GM12878 (cell line): Measurements from ENCODE around the gene IL23R. TPM values are rescaled to one million over a fixed set of nuclear protein-coding genes. Genes with fewer than 3 reads are reported as not detected.

Experiments
- BCLAF1 ChIP-seq: fragments of 450-650 bp; IDR thresholded peaks from 2 replicates; pipeline ENCODE4 v1.6.1; 2017; ENCODE audit warnings: antibody characterized with exemption, mild to moderate bottlenecking, moderate library complexity
- BMI1 ChIP-seq: fragments of 450-650 bp; IDR thresholded peaks from 2 replicates; pipeline ENCODE4 v1.6.1; 2016; ENCODE audit warnings: mild to moderate bottlenecking, moderate library complexity, borderline replicate concordance
- CBFB ChIP-seq: IDR thresholded peaks from 2 replicates; pipeline ENCODE4 v1.6.1; 2016; ENCODE audit warnings: antibody characterized with exemption, low read depth
- CHD4 ChIP-seq: fragments of 200-600 bp; sonication (generic); IDR thresholded peaks from 2 replicates; pipeline ENCODE4 v1.6.1; 2016; ENCODE audit warnings: mild to moderate bottlenecking
- CREB1 ChIP-seq: IDR thresholded peaks from 2 replicates; pipeline ENCODE4 v1.6.1; 2012; ENCODE audit warnings: low read depth, mild to moderate bottlenecking, inconsistent platforms
- DPF2 ChIP-seq: fragments of 450-650 bp; IDR thresholded peaks from 2 replicates; pipeline ENCODE4 v1.6.1; 2017; ENCODE audit warnings: mild to moderate bottlenecking
- E2F4 ChIP-seq: IDR thresholded peaks from 2 replicates; pipeline ENCODE4 v1.6.1; 2012; ENCODE audit warnings: low read depth, low read length, improper control_type of control experiment
- EP300 ChIP-seq, 2 experiments: fragments of 150-350 bp in 1 of 2; IDR thresholded peaks; 2 replicates each; pipeline ENCODE4 v1.6.1; 2011 to 2012; ENCODE audit warnings: low read depth in 2 of 2, low read length in 2 of 2, borderline replicate concordance in 1 of 2, improper control_type of control experiment in 1 of 2, inconsistent platforms in 1 of 2; ENCODE audit not compliant: control insufficient read depth in 1 of 2
- HDAC2 ChIP-seq: fragments of 200-600 bp; sonication (generic); IDR thresholded peaks from 2 replicates; pipeline ENCODE4 v1.6.1; 2017
- HDAC6 ChIP-seq: fragments of 200-600 bp; sonication (generic); IDR thresholded peaks from one replicate; pipeline ENCODE4 v1.8.0; 2017; ENCODE audit warnings: antibody characterized with exemption; ENCODE audit not compliant: unreplicated experiment
- IRF3 ChIP-seq: fragments of 450-650 bp; IDR thresholded peaks from 2 replicates; pipeline ENCODE4 v1.6.1; 2014; ENCODE audit warnings: mild to moderate bottlenecking
- MEF2A ChIP-seq: IDR thresholded peaks from 2 replicates; pipeline ENCODE4 v1.6.1; 2011; ENCODE audit warnings: low read depth, mild to moderate bottlenecking, low read length, moderate library complexity; ENCODE audit not compliant: insufficient read depth
- MEF2B ChIP-seq: fragments of 450-650 bp; IDR thresholded peaks from 2 replicates; pipeline ENCODE4 v1.6.1; 2018; ENCODE audit warnings: mild to moderate bottlenecking, moderate library complexity; ENCODE audit not compliant: partially characterized antibody, poor library complexity, severe bottlenecking
- NFYA ChIP-seq: IDR thresholded peaks from 2 replicates; pipeline ENCODE4 v1.6.1; 2011; ENCODE audit warnings: low read depth, mild to moderate bottlenecking, low read length, improper control_type of control experiment, borderline replicate concordance
- NR2C1 ChIP-seq: fragments of 450-650 bp; IDR thresholded peaks from 2 replicates; pipeline ENCODE4 v1.6.1; 2017; ENCODE audit warnings: antibody characterized with exemption, mild to moderate bottlenecking, moderate library complexity
- NRF1 ChIP-seq: conservative IDR thresholded peaks from 2 replicates; pipeline ENCODE4 v1.6.1; 2011; ENCODE audit warnings: mild to moderate bottlenecking, low read depth, low read length, improper control_type of control experiment
- PAX8 ChIP-seq: fragments of 450-650 bp; IDR thresholded peaks from 2 replicates; pipeline ENCODE4 v1.6.1; 2017; ENCODE audit warnings: mild to moderate bottlenecking, moderate library complexity
- RAD21 ChIP-seq: IDR thresholded peaks from 2 replicates; pipeline ENCODE4 v1.6.1; 2011; ENCODE audit warnings: mild to moderate bottlenecking, low read depth, low read length, moderate library complexity; ENCODE audit not compliant: insufficient read depth
- RBBP5 ChIP-seq: fragments of 200-600 bp; sonication (generic); conservative IDR thresholded peaks from 2 replicates; pipeline ENCODE4 v1.6.1; 2016
- SMC3 ChIP-seq: IDR thresholded peaks from 2 replicates; pipeline ENCODE4 v1.6.1; 2011; ENCODE audit warnings: low read length, improper control_type of control experiment, borderline replicate concordance
- STAT3 ChIP-seq: IDR thresholded peaks from 2 replicates; pipeline ENCODE4 v1.6.1; 2011; ENCODE audit warnings: low read depth, low read length, improper control_type of control experiment
- TBL1XR1 ChIP-seq: IDR thresholded peaks from 2 replicates; pipeline ENCODE4 v1.6.1; 2012; ENCODE audit warnings: low read depth, low read length, improper control_type of control experiment
- TCF7 ChIP-seq: IDR thresholded peaks from 2 replicates; pipeline ENCODE4 v1.6.1; 2014; ENCODE audit warnings: antibody characterized with exemption, borderline replicate concordance
- ZNF687 ChIP-seq: fragments of 450-650 bp; IDR thresholded peaks from 2 replicates; pipeline ENCODE4 v1.6.1; 2017; ENCODE audit warnings: mild to moderate bottlenecking, moderate library complexity
- polyA plus RNA-seq, 11 experiments: library from polyadenylated mRNA; depleted of rRNA in 4 of 11; unstranded in 6 of 11; stranded (reverse) in 5 of 11; fragments of >200 nt; fragmentation: Nextera tagmentation in 4 of 11; fragmentation: Illumina TruSeq in 1 of 11; extraction: Ambion mirVana in 4 of 11; extraction: Trizol in 1 of 11; gene quantifications; 1 replicate in 1 of 11; 2 replicates in 10 of 11; pipeline versions ENCODE4 v1.2.1 to v1.2.3, GENCODE V29; 2011 to 2016; ENCODE audit warnings: inconsistent platforms in 2 of 11, missing spikeins in 2 of 11, low read depth in 1 of 11
- total RNA-seq, 4 experiments: library from RNA; depleted of rRNA in 3 of 4; stranded (reverse); fragments of >200 nt in 3 of 4; fragmentation: Illumina TruSeq in 1 of 4; extraction: Trizol in 1 of 4; gene quantifications; 2 replicates each; pipeline versions ENCODE4 v1.2.1 to v1.2.3, GENCODE V29; 2013 to 2021

The IL23R gene
- total and polyA plus RNA-seq, 10 of the 15 experiments (the other 5 are each of a cell fraction or from before 2014, with no cell fraction given): 0.16 to 6.4 (median 0.59) TPM

GRCh38 chr1:67166196-67166595, at the start of gene IL23R (continued):
- no peak for TF ChIP-seq NRF1
- 0 out of 2 replicates have a peak, but pooled peaks have one; percentile 8 for TF ChIP-seq RAD21
- TF ChIP-seq MEF2A: peak; percentile 82
- no peak for TF ChIP-seq BMI1
- no peak for TF ChIP-seq TCF7
- TF ChIP-seq CREB1: peak; percentile 86
- peak; percentile 67; the same call in 1 of the 2 replicates for TF ChIP-seq CBFB
- TF ChIP-seq TBL1XR1: peak; percentile 61; the same call in 1 of the 2 replicates
- peak; percentile 78 for TF ChIP-seq ZNF687
- no peak for TF ChIP-seq CHD4
- TF ChIP-seq RBBP5: no peak
- TF ChIP-seq NR2C1: peak; percentile 27; the same call in 1 of the 2 replicates
- TF ChIP-seq HDAC2: no peak
- TF ChIP-seq PAX8: no peak
- TF ChIP-seq HDAC6: no peak
- TF ChIP-seq IRF3: no peak
- TF ChIP-seq DPF2: peak; percentile 89
- TF ChIP-seq NFYA: no peak
- TF ChIP-seq E2F4: no peak
- no peak for TF ChIP-seq SMC3
- peak; percentile 82; the same call in 1 of the 2 replicates for TF ChIP-seq STAT3
- TF ChIP-seq BCLAF1: no peak
- peak; percentile 90; a peak in 3 of 4 replicates for TF ChIP-seq EP300 (IDR thresholded peaks at IDR 0.05; ENCODE audit: borderline replicate concordance in 1 of 2, control insufficient read depth in 1 of 2, low read depth in 2 of 2, low read length in 2 of 2)
- peak; percentile 64 for TF ChIP-seq MEF2B
